ENCODE measurements around the gene SLC12A6.

DNA sequence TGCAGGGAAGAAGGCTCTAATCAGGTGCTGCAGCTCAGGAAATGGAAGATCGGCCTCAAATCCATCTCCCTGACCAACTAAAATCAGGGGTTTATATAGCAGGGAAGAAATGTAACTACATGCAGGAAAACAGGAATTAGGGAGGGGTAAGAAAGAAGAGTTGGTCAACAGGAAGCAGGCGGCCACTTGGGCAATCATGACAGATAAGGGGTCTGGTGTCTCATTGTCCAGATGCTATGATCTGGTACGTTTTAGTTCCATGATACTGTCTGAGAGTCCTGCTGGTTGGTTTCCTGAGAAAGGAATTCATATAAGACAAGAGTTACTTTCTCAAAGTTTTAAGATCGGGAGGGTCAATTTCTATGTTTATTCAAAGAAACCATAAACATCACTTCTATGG is 151.9 kb downstream of the SLC12A6 start:
- TF ChIP-seq, protein P1, sequence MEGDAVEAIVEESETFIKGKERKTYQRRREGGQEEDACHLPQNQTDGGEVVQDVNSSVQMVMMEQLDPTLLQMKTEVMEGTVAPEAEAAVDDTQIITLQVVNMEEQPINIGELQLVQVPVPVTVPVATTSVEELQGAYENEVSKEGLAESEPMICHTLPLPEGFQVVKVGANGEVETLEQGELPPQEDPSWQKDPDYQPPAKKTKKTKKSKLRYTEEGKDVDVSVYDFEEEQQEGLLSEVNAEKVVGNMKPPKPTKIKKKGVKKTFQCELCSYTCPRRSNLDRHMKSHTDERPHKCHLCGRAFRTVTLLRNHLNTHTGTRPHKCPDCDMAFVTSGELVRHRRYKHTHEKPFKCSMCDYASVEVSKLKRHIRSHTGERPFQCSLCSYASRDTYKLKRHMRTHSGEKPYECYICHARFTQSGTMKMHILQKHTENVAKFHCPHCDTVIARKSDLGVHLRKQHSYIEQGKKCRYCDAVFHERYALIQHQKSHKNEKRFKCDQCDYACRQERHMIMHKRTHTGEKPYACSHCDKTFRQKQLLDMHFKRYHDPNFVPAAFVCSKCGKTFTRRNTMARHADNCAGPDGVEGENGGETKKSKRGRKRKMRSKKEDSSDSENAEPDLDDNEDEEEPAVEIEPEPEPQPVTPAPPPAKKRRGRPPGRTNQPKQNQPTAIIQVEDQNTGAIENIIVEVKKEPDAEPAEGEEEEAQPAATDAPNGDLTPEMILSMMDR (IDR thresholded peaks at IDR 0.05; ENCODE audit: poor library complexity, severe bottlenecking): no peak
- no peak for TF ChIP-seq EZH2 (IDR thresholded peaks at IDR 0.05; ENCODE audit: borderline replicate concordance, insufficient read depth, low read length, poor library complexity, severe bottlenecking)
- TF ChIP-seq, protein P2, sequence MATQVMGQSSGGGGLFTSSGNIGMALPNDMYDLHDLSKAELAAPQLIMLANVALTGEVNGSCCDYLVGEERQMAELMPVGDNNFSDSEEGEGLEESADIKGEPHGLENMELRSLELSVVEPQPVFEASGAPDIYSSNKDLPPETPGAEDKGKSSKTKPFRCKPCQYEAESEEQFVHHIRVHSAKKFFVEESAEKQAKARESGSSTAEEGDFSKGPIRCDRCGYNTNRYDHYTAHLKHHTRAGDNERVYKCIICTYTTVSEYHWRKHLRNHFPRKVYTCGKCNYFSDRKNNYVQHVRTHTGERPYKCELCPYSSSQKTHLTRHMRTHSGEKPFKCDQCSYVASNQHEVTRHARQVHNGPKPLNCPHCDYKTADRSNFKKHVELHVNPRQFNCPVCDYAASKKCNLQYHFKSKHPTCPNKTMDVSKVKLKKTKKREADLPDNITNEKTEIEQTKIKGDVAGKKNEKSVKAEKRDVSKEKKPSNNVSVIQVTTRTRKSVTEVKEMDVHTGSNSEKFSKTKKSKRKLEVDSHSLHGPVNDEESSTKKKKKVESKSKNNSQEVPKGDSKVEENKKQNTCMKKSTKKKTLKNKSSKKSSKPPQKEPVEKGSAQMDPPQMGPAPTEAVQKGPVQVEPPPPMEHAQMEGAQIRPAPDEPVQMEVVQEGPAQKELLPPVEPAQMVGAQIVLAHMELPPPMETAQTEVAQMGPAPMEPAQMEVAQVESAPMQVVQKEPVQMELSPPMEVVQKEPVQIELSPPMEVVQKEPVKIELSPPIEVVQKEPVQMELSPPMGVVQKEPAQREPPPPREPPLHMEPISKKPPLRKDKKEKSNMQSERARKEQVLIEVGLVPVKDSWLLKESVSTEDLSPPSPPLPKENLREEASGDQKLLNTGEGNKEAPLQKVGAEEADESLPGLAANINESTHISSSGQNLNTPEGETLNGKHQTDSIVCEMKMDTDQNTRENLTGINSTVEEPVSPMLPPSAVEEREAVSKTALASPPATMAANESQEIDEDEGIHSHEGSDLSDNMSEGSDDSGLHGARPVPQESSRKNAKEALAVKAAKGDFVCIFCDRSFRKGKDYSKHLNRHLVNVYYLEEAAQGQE (IDR thresholded peaks at IDR 0.05; ENCODE audit: borderline replicate concordance): no peak
- TF ChIP-seq SMC3 (conservative IDR thresholded peaks at IDR 0.05; ENCODE audit: poor library complexity): no peak
- no peak for TF ChIP-seq RAD21 (conservative IDR thresholded peaks at IDR 0.05)
- TF ChIP-seq TAF1 (IDR thresholded peaks at IDR 0.05; ENCODE audit: low read depth): no peak
- TF ChIP-seq EP300 (conservative IDR thresholded peaks at IDR 0.05; ENCODE audit: poor library complexity, severe bottlenecking): no peak
- TF ChIP-seq POLR2AphosphoS5 (IDR thresholded peaks at IDR 0.05): no peak

All from neural cell (in vitro differentiated cells).